GM12865 (cell line): Measurements from ENCODE around the gene RNF26.

Experiments
- DNase-seq: peaks from one replicate; pipeline ENCODE4 v3.0.0; 2010; ENCODE audit warnings: low read depth
- H3K4me3 ChIP-seq: 2 replicates; pipeline ENCODE4 v1.5.1; 2011; ENCODE audit warnings: mild to moderate bottlenecking, low read depth, low read length, control low read depth
- CTCF ChIP-seq: IDR thresholded peaks from 2 replicates; pipeline ENCODE4 v1.5.1; 2011; ENCODE audit warnings: low read length, control low read depth, low read depth, inconsistent platforms; ENCODE audit not compliant: insufficient read depth; ENCODE audit errors: missing control alignments

Gene RNF26

GRCh38 chr11:119377112-119377901, 43.0 kb downstream of the RNF26 start:
- no peak overlapping the region for H3K4me3 ChIP-seq
- no peak for TF ChIP-seq CTCF
- no peak for DNase-seq

- no peak for DNase-seq
- no peak for TF ChIP-seq CTCF
- no peak overlapping the region for H3K4me3 ChIP-seq
Observed at GRCh38 chr11:119377961-119378667, 43.8 kb downstream of the RNF26 start.

GRCh38 chr11:119378851-119379465, 44.6 kb downstream of the RNF26 start:
- no peak for DNase-seq
- TF ChIP-seq CTCF, result no peak
- H3K4me3 ChIP-seq, result no peak overlapping the region

GRCh38 chr11:119380160-119380826, 46.0 kb downstream of the RNF26 start:
- no peak overlapping the region for H3K4me3 ChIP-seq
- no peak for TF ChIP-seq CTCF
- DNase-seq, result no peak

- no peak for TF ChIP-seq CTCF
Observed at GRCh38 chr11:119380827-119381180, 46.5 kb downstream of the RNF26 start.

GRCh38 chr11:119381181-119381988, 47.1 kb downstream of the RNF26 start, which contains the start of gene USP2:
Gene USP2 (minus strand): TSS chr11:119381690. CDS start chr11:119373480, 8,210 bp downstream.
- peak; percentile 85 for TF ChIP-seq CTCF
- DNase-seq, result peak; percentile 91
- peak within 1 kb of the TSS; percentile 61 for H3K4me3 ChIP-seq

More at GRCh38 chr11:119380827-119381180, 46.5 kb downstream of the RNF26 start:
- H3K4me3 ChIP-seq, result no peak overlapping the region
- DNase-seq, result no peak
